DND-41 (cell line): ENCODE data around the gene PHF8.

Experiments used
- EZH2 ChIP-seq: IDR thresholded peaks from 3 replicates; pipeline ENCODE4 v1.6.1; 2012; ENCODE audit warnings: borderline replicate concordance, low read depth, mild to moderate bottlenecking, moderate library complexity, low read length, inconsistent platforms; ENCODE audit not compliant: severe bottlenecking
- TF ChIP-seq, protein P1 (sequence below): IDR thresholded peaks from 2 replicates; pipeline ENCODE4 v1.5.1; 2012; ENCODE audit warnings: borderline replicate concordance, low read length, moderate library complexity, mild to moderate bottlenecking; ENCODE audit not compliant: poor library complexity, severe bottlenecking; ENCODE audit errors: extremely low read depth

GRCh38 chrX:54044877-54045338 lies 635 bp upstream of the PHF8 start:
- no peak for TF ChIP-seq EZH2
- TF ChIP-seq, protein P1, sequence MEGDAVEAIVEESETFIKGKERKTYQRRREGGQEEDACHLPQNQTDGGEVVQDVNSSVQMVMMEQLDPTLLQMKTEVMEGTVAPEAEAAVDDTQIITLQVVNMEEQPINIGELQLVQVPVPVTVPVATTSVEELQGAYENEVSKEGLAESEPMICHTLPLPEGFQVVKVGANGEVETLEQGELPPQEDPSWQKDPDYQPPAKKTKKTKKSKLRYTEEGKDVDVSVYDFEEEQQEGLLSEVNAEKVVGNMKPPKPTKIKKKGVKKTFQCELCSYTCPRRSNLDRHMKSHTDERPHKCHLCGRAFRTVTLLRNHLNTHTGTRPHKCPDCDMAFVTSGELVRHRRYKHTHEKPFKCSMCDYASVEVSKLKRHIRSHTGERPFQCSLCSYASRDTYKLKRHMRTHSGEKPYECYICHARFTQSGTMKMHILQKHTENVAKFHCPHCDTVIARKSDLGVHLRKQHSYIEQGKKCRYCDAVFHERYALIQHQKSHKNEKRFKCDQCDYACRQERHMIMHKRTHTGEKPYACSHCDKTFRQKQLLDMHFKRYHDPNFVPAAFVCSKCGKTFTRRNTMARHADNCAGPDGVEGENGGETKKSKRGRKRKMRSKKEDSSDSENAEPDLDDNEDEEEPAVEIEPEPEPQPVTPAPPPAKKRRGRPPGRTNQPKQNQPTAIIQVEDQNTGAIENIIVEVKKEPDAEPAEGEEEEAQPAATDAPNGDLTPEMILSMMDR: no peak
